Neuronal stem cell (in vitro differentiated cells): ENCODE measurements around the gene HIRIP3. TPM values are rescaled to one million over a fixed set of nuclear protein-coding genes. Genes with fewer than 3 reads are reported as not detected.
"Not testable (repeated sequence)": the region's sequence is repeated elsewhere in the genome, so short reads cannot be mapped to it uniquely, and the experiment has no call there.

Experiments
- DNase-seq: peaks from one replicate; pipeline ENCODE4 v3.0.0-alpha.2; 2013; ENCODE audit warnings: low spot score
- H2AFZ ChIP-seq: one replicate; pipeline ENCODE4 v1.6.1; 2013; ENCODE audit warnings: mild to moderate bottlenecking, low read length, inconsistent platforms
- H2AK5ac ChIP-seq: 2 replicates; pipeline ENCODE4 v1.6.1; 2013; ENCODE audit warnings: low read depth, mild to moderate bottlenecking, inconsistent platforms, low read length, moderate library complexity, mixed read lengths
- H2BK120ac ChIP-seq: 2 replicates; pipeline ENCODE4 v1.6.1; 2013; ENCODE audit warnings: low read depth, mild to moderate bottlenecking, inconsistent platforms, low read length, moderate library complexity, mixed read lengths
- H2BK12ac ChIP-seq: one replicate; pipeline ENCODE4 v1.6.1; 2013; ENCODE audit warnings: low read length, inconsistent platforms
- H2BK15ac ChIP-seq: 2 replicates; pipeline ENCODE4 v1.6.1; 2013; ENCODE audit warnings: mild to moderate bottlenecking, low read length, inconsistent platforms, mixed read lengths
- H2BK5ac ChIP-seq: one replicate; pipeline ENCODE4 v1.6.1; 2013; ENCODE audit warnings: inconsistent platforms, mild to moderate bottlenecking, low read length, moderate library complexity
- H3K14ac ChIP-seq: one replicate; pipeline ENCODE4 v1.6.1; 2013; ENCODE audit warnings: low read length, inconsistent platforms
- H3K18ac ChIP-seq: 2 replicates; pipeline ENCODE4 v1.6.1; 2013; ENCODE audit warnings: low read length, inconsistent platforms
- H3K23ac ChIP-seq: 2 replicates; pipeline ENCODE4 v1.6.1; 2013; ENCODE audit warnings: low read depth, mild to moderate bottlenecking, mixed read lengths, low read length, inconsistent platforms; ENCODE audit not compliant: poor library complexity
- H3K27ac ChIP-seq: replicated peaks from 3 replicates; pipeline ENCODE4 v1.5.1; 2013; ENCODE audit warnings: low read length, inconsistent platforms
- H3K27me3 ChIP-seq, 3 experiments: 2 replicates each; pipeline ENCODE4 v1.6.1; 2013; ENCODE audit warnings: low read length in 3 of 3, mild to moderate bottlenecking in 2 of 3, inconsistent platforms in 1 of 3, low read depth in 1 of 3, mixed read lengths in 1 of 3, moderate library complexity in 1 of 3; ENCODE audit not compliant: control insufficient read depth in 3 of 3, insufficient read depth in 3 of 3
- H3K36me3 ChIP-seq, 2 donors: replicated peaks in 1 of 2; 2 replicates each; pipeline ENCODE4 v1.6.1; 2013; ENCODE audit warnings: low read length in 2 of 2; ENCODE audit not compliant: control insufficient read depth in 2 of 2, insufficient read depth in 2 of 2
- H3K4ac ChIP-seq: 2 replicates; pipeline ENCODE4 v1.6.1; 2013; ENCODE audit warnings: inconsistent platforms, mild to moderate bottlenecking, low read length, moderate library complexity
- H3K4me1 ChIP-seq, 2 donors: 1 replicate in 1 of 2; 2 replicates in 1 of 2; pipeline ENCODE4 v1.6.1; 2013; ENCODE audit warnings: low read length in 2 of 2, low read depth in 1 of 2; ENCODE audit not compliant: control insufficient read depth in 2 of 2, insufficient read depth in 1 of 2
- H3K4me2 ChIP-seq: one replicate; pipeline ENCODE4 v1.6.1; 2013; ENCODE audit warnings: mild to moderate bottlenecking, low read length, inconsistent platforms; ENCODE audit not compliant: insufficient read depth, poor library complexity, severe bottlenecking
- H3K4me3 ChIP-seq, 2 donors: 2 replicates each; pipeline ENCODE4 v1.5.1; 2013; ENCODE audit warnings: low read length in 2 of 2, mild to moderate bottlenecking in 2 of 2, inconsistent platforms in 1 of 2, moderate library complexity in 1 of 2
- H3K79me1 ChIP-seq: one replicate; pipeline ENCODE4 v1.6.1; 2013; ENCODE audit warnings: low read depth, mild to moderate bottlenecking, inconsistent platforms, low read length, moderate library complexity
- H3K9ac ChIP-seq: one replicate; pipeline ENCODE4 v1.6.1; 2013; ENCODE audit warnings: mild to moderate bottlenecking, low read depth, low read length, inconsistent platforms; ENCODE audit not compliant: poor library complexity
- H3K9me3 ChIP-seq, 2 donors: replicated peaks in 1 of 2; 2 replicates each; pipeline versions ENCODE3 to v1.6.1; 2013; ENCODE audit warnings: low read length in 2 of 2, mild to moderate bottlenecking in 2 of 2, inconsistent platforms in 1 of 2, low read depth in 1 of 2, mixed read lengths in 1 of 2, moderate library complexity in 1 of 2; ENCODE audit not compliant: control insufficient read depth in 2 of 2, insufficient read depth in 1 of 2
- H4K8ac ChIP-seq: one replicate; pipeline ENCODE4 v1.6.1; 2013; ENCODE audit warnings: low read depth, mild to moderate bottlenecking, inconsistent platforms, low read length, moderate library complexity
- H4K91ac ChIP-seq: one replicate; pipeline ENCODE4 v1.6.1; 2013; ENCODE audit warnings: low read length, low read depth, mild to moderate bottlenecking, inconsistent platforms; ENCODE audit not compliant: poor library complexity
- WGBS, 2 donors: extraction: QIAGEN DNeasy Blood & Tissue Kit; methylation state at CpG; one replicate each; pipeline ENCODE4 v1.1.7; 2013; ENCODE audit warnings: missing lambda C conversion rate in 2 of 2, mixed read lengths in 1 of 2; ENCODE audit not compliant: insufficient read length in 2 of 2, insufficient replicate concordance in 1 of 2; ENCODE audit errors: extremely low coverage in 2 of 2; 5-methylcytosine and 5-hydroxymethylcytosine counted together
- polyA plus RNA-seq, 2 experiments: library from polyadenylated mRNA; stranded (reverse); fragments of 200-250 nt; gene quantifications; one replicate each; pipeline ENCODE4 v1.2.3, GENCODE V29; 2013

HIRIP3 gene
- polyA plus RNA-seq (2013, experiment 1 of 2), result 16.5 TPM
- 17.3 TPM for polyA plus RNA-seq (2013, experiment 2 of 2)

GRCh38 chr16:29995324-29995910 lies at the start of gene HIRIP3:
HIRIP3 (minus strand) TSS chr16:29995617; CDS start chr16:29995605, 12 bp downstream.
- H3K9ac ChIP-seq, result peak within 1 kb of the TSS; percentile 94
- no peak within 1 kb of the TSS for H2BK12ac ChIP-seq
- WGBS, 2 donors, result no CpG with 5 or more reads among the region's 53 CpGs

GRCh38 chr16:30041841-30042240 lies 46.4 kb upstream of the HIRIP3 start:
- no peak overlapping the region for H3K4me3 ChIP-seq
- H3K79me1 ChIP-seq, result peaks cover 4% of the 10 kb centered on the region
- WGBS, 2 donors, result no CpG with 5 or more reads among the region's 5 CpGs
- no peak for DNase-seq
- no peak overlapping the region for H3K9ac ChIP-seq
- H3K27ac ChIP-seq, result no peak overlapping the region
- peaks cover 0 to 4% (median 0%) of the 10 kb centered on the region in 3 experiments for H3K27me3 ChIP-seq
- H3K9me3 ChIP-seq, result peaks cover 0 to 3% of the 10 kb centered on the region in 2 donors
- no peak overlapping the region for H2BK5ac ChIP-seq
- H3K36me3 ChIP-seq, result no peaks in the 10 kb centered on the region
- H3K23ac ChIP-seq, result no peak overlapping the region
- H3K4me1 ChIP-seq, result no peaks in the 10 kb centered on the region
- no peak overlapping the region for H2AK5ac ChIP-seq
- no peak overlapping the region for H2BK12ac ChIP-seq
- no peak overlapping the region for H4K8ac ChIP-seq
- no peak overlapping the region for H3K14ac ChIP-seq
- no peak overlapping the region for H2BK120ac ChIP-seq
- H3K18ac ChIP-seq, result no peak overlapping the region
- no peak overlapping the region for H2AFZ ChIP-seq
- H3K4me2 ChIP-seq, result no peak overlapping the region
- no peak overlapping the region for H3K4ac ChIP-seq
- H4K91ac ChIP-seq, result no peak overlapping the region
- no peak overlapping the region for H2BK15ac ChIP-seq

More at GRCh38 chr16:29995324-29995910, at the start of gene HIRIP3:
- peak within 1 kb of the TSS; percentile 78 to 89 for H3K4me3 ChIP-seq
- H2BK15ac ChIP-seq, result no peak within 1 kb of the TSS
- H2AK5ac ChIP-seq, result peak within 1 kb of the TSS; percentile 59
- H2BK120ac ChIP-seq, result peak within 1 kb of the TSS; percentile 21
- peak within 1 kb of the TSS; percentile 45 for H2BK5ac ChIP-seq
- H3K4me1 ChIP-seq, result peaks cover 8 to 10% of the 10 kb centered on the region in 2 donors
- H3K9me3 ChIP-seq, result no peaks in the 10 kb centered on the region
- peaks cover 16 to 69% of the 10 kb centered on the region in 2 donors for H3K36me3 ChIP-seq
- H4K8ac ChIP-seq, result peak within 1 kb of the TSS; percentile 20
- peak; percentile 76 for DNase-seq
- peak within 1 kb of the TSS; percentile 42 for H3K14ac ChIP-seq
- H3K27ac ChIP-seq, result peak within 1 kb of the TSS; percentile 54
- peaks cover 5% of the 10 kb centered on the region for H3K79me1 ChIP-seq
- no peak within 1 kb of the TSS for H4K91ac ChIP-seq
- no peaks in the 10 kb centered on the region for H3K27me3 ChIP-seq
- H2AFZ ChIP-seq, result peak within 1 kb of the TSS; percentile 94
- H3K4me2 ChIP-seq, result peak within 1 kb of the TSS; percentile 89
- H3K18ac ChIP-seq, result peak within 1 kb of the TSS; percentile 94
- H3K23ac ChIP-seq, result peak within 1 kb of the TSS; percentile 90
- no peak within 1 kb of the TSS for H3K4ac ChIP-seq

DNA sequence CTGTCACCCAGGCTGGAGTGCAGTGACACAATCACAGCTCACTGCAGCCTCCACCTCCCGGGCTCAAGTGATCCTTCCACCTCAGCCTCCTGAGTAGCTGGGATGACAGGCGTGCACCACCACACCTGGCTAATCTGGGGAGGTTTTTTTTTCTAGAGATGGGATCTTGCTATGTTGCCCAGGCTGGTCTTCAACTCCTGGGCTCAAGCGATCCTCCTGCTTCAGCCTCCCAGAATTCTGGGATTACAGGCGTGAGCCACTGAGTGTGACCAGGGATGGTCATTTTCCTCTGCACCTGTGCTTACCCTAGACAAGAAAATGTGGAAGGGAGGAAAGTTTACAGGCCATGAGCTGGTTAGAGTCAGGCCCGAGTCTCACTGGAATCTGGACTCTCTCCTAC lies 45.3 kb upstream of the HIRIP3 start:
- not testable (repeated sequence) for H2BK5ac ChIP-seq, H3K27me3 ChIP-seq, H3K36me3 ChIP-seq, H3K18ac ChIP-seq, H3K4me3 ChIP-seq, H3K27ac ChIP-seq, H3K79me1 ChIP-seq, H2AFZ ChIP-seq, DNase-seq, H2BK15ac ChIP-seq, H4K8ac ChIP-seq, H3K4me2 ChIP-seq, H3K9me3 ChIP-seq, H4K91ac ChIP-seq, H3K9ac ChIP-seq, H2BK12ac ChIP-seq, H3K4me1 ChIP-seq, H3K23ac ChIP-seq, H3K4ac ChIP-seq, H2AK5ac ChIP-seq, H2BK120ac ChIP-seq, H3K14ac ChIP-seq
- WGBS, 2 donors, result no CpG with 5 or more reads among the region's 5 CpGs

- no peak overlapping the region for H3K14ac ChIP-seq
- peaks cover 0 to under 1% of the 10 kb centered on the region in 2 donors for H3K9me3 ChIP-seq
- H3K27ac ChIP-seq, result no peak overlapping the region
- peaks cover 3% of the 10 kb centered on the region for H3K79me1 ChIP-seq
- no peak overlapping the region for H2BK120ac ChIP-seq
- peaks cover 0 to under 1% of the 10 kb centered on the region in 2 donors for H3K4me1 ChIP-seq
- peaks cover 0 to 1% (median 0%) of the 10 kb centered on the region in 3 experiments for H3K27me3 ChIP-seq
- H4K8ac ChIP-seq, result no peak overlapping the region
- no CpG with 5 or more reads among the region's 5 CpGs for WGBS, 2 donors
- H2AK5ac ChIP-seq, result no peak overlapping the region
- no peak overlapping the region for H4K91ac ChIP-seq
- H3K18ac ChIP-seq, result no peak overlapping the region
- no peak overlapping the region for H2AFZ ChIP-seq
- no peak overlapping the region for H2BK15ac ChIP-seq
- DNase-seq, result no peak
- no peak overlapping the region for H3K23ac ChIP-seq
- no peak overlapping the region for H3K9ac ChIP-seq
- H3K4ac ChIP-seq, result no peak overlapping the region
- no peaks in the 10 kb centered on the region for H3K36me3 ChIP-seq
- H3K4me3 ChIP-seq, result no peak overlapping the region
- no peak overlapping the region for H2BK12ac ChIP-seq
- H3K4me2 ChIP-seq, result no peak overlapping the region
- no peak overlapping the region for H2BK5ac ChIP-seq
Observed at GRCh38 chr16:30040221-30040620, 44.8 kb upstream of the HIRIP3 start.
